ENCODE data around the gene TSPYL1.

- TF ChIP-seq ZNF138 (CRISPR knock-in tag; conservative IDR thresholded peaks at IDR 0.05) (no peak), ZNF263 (CRISPR knock-in tag; IDR thresholded peaks at IDR 0.05; ENCODE audit: low read depth) (no peak), MYBL2 (CRISPR knock-in tag; IDR thresholded peaks at IDR 0.05) (no peak), SP1 (CRISPR knock-in tag; conservative IDR thresholded peaks at IDR 0.05) (no peak)
- TF ChIP-seq, protein P1, sequence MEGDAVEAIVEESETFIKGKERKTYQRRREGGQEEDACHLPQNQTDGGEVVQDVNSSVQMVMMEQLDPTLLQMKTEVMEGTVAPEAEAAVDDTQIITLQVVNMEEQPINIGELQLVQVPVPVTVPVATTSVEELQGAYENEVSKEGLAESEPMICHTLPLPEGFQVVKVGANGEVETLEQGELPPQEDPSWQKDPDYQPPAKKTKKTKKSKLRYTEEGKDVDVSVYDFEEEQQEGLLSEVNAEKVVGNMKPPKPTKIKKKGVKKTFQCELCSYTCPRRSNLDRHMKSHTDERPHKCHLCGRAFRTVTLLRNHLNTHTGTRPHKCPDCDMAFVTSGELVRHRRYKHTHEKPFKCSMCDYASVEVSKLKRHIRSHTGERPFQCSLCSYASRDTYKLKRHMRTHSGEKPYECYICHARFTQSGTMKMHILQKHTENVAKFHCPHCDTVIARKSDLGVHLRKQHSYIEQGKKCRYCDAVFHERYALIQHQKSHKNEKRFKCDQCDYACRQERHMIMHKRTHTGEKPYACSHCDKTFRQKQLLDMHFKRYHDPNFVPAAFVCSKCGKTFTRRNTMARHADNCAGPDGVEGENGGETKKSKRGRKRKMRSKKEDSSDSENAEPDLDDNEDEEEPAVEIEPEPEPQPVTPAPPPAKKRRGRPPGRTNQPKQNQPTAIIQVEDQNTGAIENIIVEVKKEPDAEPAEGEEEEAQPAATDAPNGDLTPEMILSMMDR (IDR thresholded peaks at IDR 0.05), result no peak
- TF ChIP-seq, protein P2, sequence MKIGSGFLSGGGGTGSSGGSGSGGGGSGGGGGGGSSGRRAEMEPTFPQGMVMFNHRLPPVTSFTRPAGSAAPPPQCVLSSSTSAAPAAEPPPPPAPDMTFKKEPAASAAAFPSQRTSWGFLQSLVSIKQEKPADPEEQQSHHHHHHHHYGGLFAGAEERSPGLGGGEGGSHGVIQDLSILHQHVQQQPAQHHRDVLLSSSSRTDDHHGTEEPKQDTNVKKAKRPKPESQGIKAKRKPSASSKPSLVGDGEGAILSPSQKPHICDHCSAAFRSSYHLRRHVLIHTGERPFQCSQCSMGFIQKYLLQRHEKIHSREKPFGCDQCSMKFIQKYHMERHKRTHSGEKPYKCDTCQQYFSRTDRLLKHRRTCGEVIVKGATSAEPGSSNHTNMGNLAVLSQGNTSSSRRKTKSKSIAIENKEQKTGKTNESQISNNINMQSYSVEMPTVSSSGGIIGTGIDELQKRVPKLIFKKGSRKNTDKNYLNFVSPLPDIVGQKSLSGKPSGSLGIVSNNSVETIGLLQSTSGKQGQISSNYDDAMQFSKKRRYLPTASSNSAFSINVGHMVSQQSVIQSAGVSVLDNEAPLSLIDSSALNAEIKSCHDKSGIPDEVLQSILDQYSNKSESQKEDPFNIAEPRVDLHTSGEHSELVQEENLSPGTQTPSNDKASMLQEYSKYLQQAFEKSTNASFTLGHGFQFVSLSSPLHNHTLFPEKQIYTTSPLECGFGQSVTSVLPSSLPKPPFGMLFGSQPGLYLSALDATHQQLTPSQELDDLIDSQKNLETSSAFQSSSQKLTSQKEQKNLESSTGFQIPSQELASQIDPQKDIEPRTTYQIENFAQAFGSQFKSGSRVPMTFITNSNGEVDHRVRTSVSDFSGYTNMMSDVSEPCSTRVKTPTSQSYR (CRISPR knock-in tag; IDR thresholded peaks at IDR 0.05), result no peak
These were observed 39.9 kb downstream of the TSPYL1 start for GRCh38 chr6:116239856-116240255.
